K562 (cell line): ENCODE measurements around the gene HPX. TPM values are rescaled to one million over a fixed set of nuclear protein-coding genes. Genes with fewer than 3 reads are reported as not detected.

Source experiments
- BRCA1 ChIP-seq, 2 experiments: fragments of 450-650 bp in 1 of 2; sonication (generic) in 1 of 2; formaldehyde crosslinking in 1 of 2; IDR thresholded peaks; 2 replicates each; pipeline versions ENCODE4 v1.5.0 to v1.6.1; 2017 to 2020; ENCODE audit warnings: mild to moderate bottlenecking in 1 of 2, missing genetic modification reagents in 1 of 2
- DIDO1 ChIP-seq: fragments of 450-650 bp; IDR thresholded peaks from 2 replicates; pipeline ENCODE4 v1.6.1; 2016; ENCODE audit warnings: low read depth, missing biosample characterization, missing genetic modification characterization
- JUN ChIP-seq, 2 experiments: sonication (generic) in 1 of 2; formaldehyde crosslinking in 1 of 2; IDR thresholded peaks; 2 replicates each; pipeline versions ENCODE4 v1.6.1 to v1.8.0; 2012 to 2022; ENCODE audit warnings: borderline replicate concordance in 2 of 2, mild to moderate bottlenecking in 2 of 2, improper control_type of control experiment in 1 of 2, low read depth in 1 of 2, low read length in 1 of 2, missing genetic modification reagents in 1 of 2
- KAT7 ChIP-seq: sonication (generic); formaldehyde crosslinking; IDR thresholded peaks from 2 replicates; pipeline ENCODE4 v1.8.0; 2022; ENCODE audit warnings: missing genetic modification reagents, mild to moderate bottlenecking, borderline replicate concordance
- L3MBTL2 ChIP-seq: fragments of 450-650 bp; IDR thresholded peaks from 2 replicates; pipeline ENCODE4 v1.6.1; 2016; ENCODE audit warnings: mild to moderate bottlenecking, moderate library complexity
- MAFF ChIP-seq: IDR thresholded peaks from 2 replicates; pipeline ENCODE4 v1.6.1; 2012; ENCODE audit warnings: low read length, improper control_type of control experiment
- NCOA1 ChIP-seq: fragments of 450-650 bp; IDR thresholded peaks from 2 replicates; pipeline ENCODE4 v1.6.1; 2016; ENCODE audit warnings: low read depth
- NEUROD1 ChIP-seq: fragments of 150-350 bp; IDR thresholded peaks from 2 replicates; pipeline ENCODE4 v1.6.1; 2014; ENCODE audit warnings: borderline replicate concordance, low read length, low read depth; ENCODE audit not compliant: partially characterized antibody
- NR3C1 ChIP-seq: sonication (generic); formaldehyde crosslinking; IDR thresholded peaks from 2 replicates; pipeline ENCODE4 v1.8.1; 2022; ENCODE audit warnings: missing genetic modification reagents
- PPARD ChIP-seq: fragments of 250-450 bp; sonication (Bioruptor Pico); IDR thresholded peaks from 2 replicates; pipeline ENCODE4 v1.8.0; 2022; ENCODE audit warnings: inconsistent platforms, mild to moderate bottlenecking, moderate library complexity
- RAD51 ChIP-seq: fragments of 450-650 bp; IDR thresholded peaks from 2 replicates; pipeline ENCODE4 v1.7.1; 2016; ENCODE audit warnings: low read depth, mild to moderate bottlenecking, borderline replicate concordance
- SP2 ChIP-seq: IDR thresholded peaks from 2 replicates; pipeline ENCODE4 v1.6.1; 2011; ENCODE audit warnings: mild to moderate bottlenecking, low read depth, low read length, moderate library complexity; ENCODE audit not compliant: poor library complexity, severe bottlenecking; ENCODE audit errors: extremely low read depth
- TAF15 ChIP-seq: fragments of 200-400 bp; formaldehyde crosslinking; IDR thresholded peaks from 2 replicates; pipeline ENCODE4 v1.6.1; 2017; ENCODE audit warnings: mild to moderate bottlenecking, low read depth, low read length, moderate library complexity
- TARDBP ChIP-seq: fragments of 450-650 bp; IDR thresholded peaks from 2 replicates; pipeline ENCODE4 v1.6.1; 2016
- YBX1 ChIP-seq: fragments of 450-650 bp; IDR thresholded peaks from 2 replicates; pipeline ENCODE4 v1.7.1; 2016; ENCODE audit warnings: mild to moderate bottlenecking
- ZNF165 ChIP-seq: fragments of 250-450 bp; sonication (Bioruptor Pico); IDR thresholded peaks from 2 replicates; pipeline ENCODE4 v1.4.0; 2020; ENCODE audit warnings: borderline replicate concordance
- ZNF589 ChIP-seq: fragments of 200-800 bp; sonication (Bioruptor generic); IDR thresholded peaks from 2 replicates; pipeline ENCODE4 v1.6.1; 2016; ENCODE audit warnings: low read depth, missing genetic modification characterization, missing compliant biosample characterization
- polyA plus RNA-seq, 8 experiments: library from polyadenylated mRNA; depleted of rRNA in 4 of 8; stranded (reverse) in 5 of 8; unstranded in 3 of 8; fragments of >200 nt; fragmentation: Nextera tagmentation in 2 of 8; fragmentation: Illumina TruSeq in 1 of 8; extraction: Ambion mirVana in 2 of 8; extraction: Trizol in 1 of 8; gene quantifications; 2 replicates each; pipeline versions ENCODE4 v1.2.1 to v1.2.3, GENCODE V29; 2011 to 2014; ENCODE audit warnings: inconsistent platforms in 1 of 8, missing spikeins in 1 of 8
- total RNA-seq, 7 experiments: library from RNA; depleted of rRNA in 6 of 7; stranded (reverse); fragments of >200 nt in 6 of 7; fragmentation: Illumina TruSeq in 2 of 7; extraction: Trizol in 2 of 7; gene quantifications; 2 replicates each; pipeline versions ENCODE4 v1.2.1 to v1.2.3, GENCODE V29; 2011 to 2021; ENCODE audit warnings: low replicate concordance in 1 of 7
- TF ChIP-seq, protein P1 (sequence below): fragments of 250-450 bp; sonication (Bioruptor Pico); IDR thresholded peaks from 2 replicates; pipeline ENCODE4 v1.8.0; 2022; ENCODE audit warnings: inconsistent platforms, mild to moderate bottlenecking, moderate library complexity, borderline replicate concordance
- TF ChIP-seq, protein P2 (sequence below): fragments of 450-650 bp; IDR thresholded peaks from 2 replicates; pipeline ENCODE4 v1.6.1; 2016; ENCODE audit warnings: missing biosample characterization, missing genetic modification characterization
- TF ChIP-seq, protein P3 (sequence below): sonication (generic); formaldehyde crosslinking; IDR thresholded peaks from 2 replicates; pipeline ENCODE4 v1.8.1; 2022; ENCODE audit warnings: missing genetic modification reagents
- TF ChIP-seq, protein P4 (sequence below): IDR thresholded peaks from 3 replicates; pipeline ENCODE4 v1.6.1; 2011; ENCODE audit warnings: borderline replicate concordance, mild to moderate bottlenecking, moderate library complexity; ENCODE audit not compliant: insufficient read length; ENCODE audit errors: extremely low read depth

HPX gene
- total and polyA plus RNA-seq, 9 of the 15 experiments (the other 6 are each of a cell fraction or from before 2014, with no cell fraction given) = 0.12 to 1.2 (median 0.49) TPM; not detected in 1

DNA sequence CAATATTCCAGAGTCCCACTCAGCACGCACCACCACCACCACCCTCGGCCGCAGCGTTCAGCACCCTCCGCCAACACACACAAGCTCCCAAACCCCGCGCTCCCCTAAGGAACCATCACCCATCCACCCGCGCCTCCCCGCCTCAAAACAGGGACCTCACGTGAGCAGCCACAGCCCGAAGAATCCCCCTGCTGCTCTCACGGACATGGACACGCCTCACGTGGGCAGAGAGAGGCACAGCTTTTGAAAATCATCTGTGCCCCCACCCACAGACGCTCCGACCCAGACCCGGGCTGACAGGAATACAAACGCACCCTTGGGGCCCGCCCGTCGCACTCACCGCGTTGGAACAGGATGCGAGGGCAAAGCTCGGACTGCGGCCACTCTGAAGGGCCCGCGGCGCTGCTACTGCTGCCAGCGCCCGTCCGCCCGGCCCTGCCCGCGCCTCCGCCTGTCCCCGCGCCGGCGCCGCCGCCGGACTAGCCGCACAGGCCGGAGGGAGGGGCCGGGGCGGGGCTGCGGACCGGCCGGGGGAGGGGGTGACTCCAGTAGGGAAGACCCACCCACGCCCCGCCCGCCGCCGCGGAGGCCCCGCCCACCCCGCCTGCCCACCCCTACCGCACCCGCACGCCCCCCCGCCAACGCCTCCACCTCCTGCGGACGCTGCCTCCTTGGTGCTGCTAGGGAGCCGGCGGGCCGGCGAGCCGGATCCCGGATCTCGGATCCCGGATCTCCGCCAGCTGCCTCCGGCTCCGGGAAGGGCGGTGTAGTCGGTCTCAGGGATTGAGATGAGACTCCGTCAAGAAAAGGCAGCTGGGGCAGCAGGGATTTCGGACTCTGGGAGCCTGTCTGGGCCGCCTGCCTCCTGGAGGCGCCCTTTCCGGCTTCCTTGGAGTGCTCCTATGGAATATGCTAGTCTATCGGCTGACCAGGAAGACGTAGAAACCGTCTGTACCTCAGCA lies 32.9 kb upstream of the HPX start, which contains the start of gene TRIM3 (continued):
- TF ChIP-seq MAFF (no peak), ZNF589 (no peak), BRCA1 (IDR thresholded peaks at IDR 0.05) (no peak), BRCA1 (CRISPR knock-in tag; IDR thresholded peaks at IDR 0.05) (no peak), PPARD (no peak), NCOA1 (no peak), SP2 (no peak), NR3C1 (no peak), TARDBP (no peak), KAT7 (CRISPR knock-in tag) (no peak), JUN (IDR thresholded peaks at IDR 0.05; ENCODE audit: borderline replicate concordance, low read depth, low read length) (no peak), JUN (CRISPR knock-in tag; IDR thresholded peaks at IDR 0.05; ENCODE audit: borderline replicate concordance) (no peak), TAF15 (no peak), DIDO1 (tag) (no peak), L3MBTL2 (no peak; the same call in 1 of the 2 replicates), ZNF165 (no peak), NEUROD1 (no peak), YBX1 (no peak), RAD51 (no peak)
- TF ChIP-seq, protein P1, sequence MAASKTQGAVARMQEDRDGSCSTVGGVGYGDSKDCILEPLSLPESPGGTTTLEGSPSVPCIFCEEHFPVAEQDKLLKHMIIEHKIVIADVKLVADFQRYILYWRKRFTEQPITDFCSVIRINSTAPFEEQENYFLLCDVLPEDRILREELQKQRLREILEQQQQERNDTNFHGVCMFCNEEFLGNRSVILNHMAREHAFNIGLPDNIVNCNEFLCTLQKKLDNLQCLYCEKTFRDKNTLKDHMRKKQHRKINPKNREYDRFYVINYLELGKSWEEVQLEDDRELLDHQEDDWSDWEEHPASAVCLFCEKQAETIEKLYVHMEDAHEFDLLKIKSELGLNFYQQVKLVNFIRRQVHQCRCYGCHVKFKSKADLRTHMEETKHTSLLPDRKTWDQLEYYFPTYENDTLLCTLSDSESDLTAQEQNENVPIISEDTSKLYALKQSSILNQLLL (CRISPR knock-in tag) = no peak
- TF ChIP-seq, protein P2, sequence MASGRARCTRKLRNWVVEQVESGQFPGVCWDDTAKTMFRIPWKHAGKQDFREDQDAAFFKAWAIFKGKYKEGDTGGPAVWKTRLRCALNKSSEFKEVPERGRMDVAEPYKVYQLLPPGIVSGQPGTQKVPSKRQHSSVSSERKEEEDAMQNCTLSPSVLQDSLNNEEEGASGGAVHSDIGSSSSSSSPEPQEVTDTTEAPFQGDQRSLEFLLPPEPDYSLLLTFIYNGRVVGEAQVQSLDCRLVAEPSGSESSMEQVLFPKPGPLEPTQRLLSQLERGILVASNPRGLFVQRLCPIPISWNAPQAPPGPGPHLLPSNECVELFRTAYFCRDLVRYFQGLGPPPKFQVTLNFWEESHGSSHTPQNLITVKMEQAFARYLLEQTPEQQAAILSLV (tag) = no peak
- TF ChIP-seq, protein P3, sequence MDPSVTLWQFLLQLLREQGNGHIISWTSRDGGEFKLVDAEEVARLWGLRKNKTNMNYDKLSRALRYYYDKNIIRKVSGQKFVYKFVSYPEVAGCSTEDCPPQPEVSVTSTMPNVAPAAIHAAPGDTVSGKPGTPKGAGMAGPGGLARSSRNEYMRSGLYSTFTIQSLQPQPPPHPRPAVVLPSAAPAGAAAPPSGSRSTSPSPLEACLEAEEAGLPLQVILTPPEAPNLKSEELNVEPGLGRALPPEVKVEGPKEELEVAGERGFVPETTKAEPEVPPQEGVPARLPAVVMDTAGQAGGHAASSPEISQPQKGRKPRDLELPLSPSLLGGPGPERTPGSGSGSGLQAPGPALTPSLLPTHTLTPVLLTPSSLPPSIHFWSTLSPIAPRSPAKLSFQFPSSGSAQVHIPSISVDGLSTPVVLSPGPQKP (CRISPR knock-in tag) = no peak
- TF ChIP-seq, protein P4, sequence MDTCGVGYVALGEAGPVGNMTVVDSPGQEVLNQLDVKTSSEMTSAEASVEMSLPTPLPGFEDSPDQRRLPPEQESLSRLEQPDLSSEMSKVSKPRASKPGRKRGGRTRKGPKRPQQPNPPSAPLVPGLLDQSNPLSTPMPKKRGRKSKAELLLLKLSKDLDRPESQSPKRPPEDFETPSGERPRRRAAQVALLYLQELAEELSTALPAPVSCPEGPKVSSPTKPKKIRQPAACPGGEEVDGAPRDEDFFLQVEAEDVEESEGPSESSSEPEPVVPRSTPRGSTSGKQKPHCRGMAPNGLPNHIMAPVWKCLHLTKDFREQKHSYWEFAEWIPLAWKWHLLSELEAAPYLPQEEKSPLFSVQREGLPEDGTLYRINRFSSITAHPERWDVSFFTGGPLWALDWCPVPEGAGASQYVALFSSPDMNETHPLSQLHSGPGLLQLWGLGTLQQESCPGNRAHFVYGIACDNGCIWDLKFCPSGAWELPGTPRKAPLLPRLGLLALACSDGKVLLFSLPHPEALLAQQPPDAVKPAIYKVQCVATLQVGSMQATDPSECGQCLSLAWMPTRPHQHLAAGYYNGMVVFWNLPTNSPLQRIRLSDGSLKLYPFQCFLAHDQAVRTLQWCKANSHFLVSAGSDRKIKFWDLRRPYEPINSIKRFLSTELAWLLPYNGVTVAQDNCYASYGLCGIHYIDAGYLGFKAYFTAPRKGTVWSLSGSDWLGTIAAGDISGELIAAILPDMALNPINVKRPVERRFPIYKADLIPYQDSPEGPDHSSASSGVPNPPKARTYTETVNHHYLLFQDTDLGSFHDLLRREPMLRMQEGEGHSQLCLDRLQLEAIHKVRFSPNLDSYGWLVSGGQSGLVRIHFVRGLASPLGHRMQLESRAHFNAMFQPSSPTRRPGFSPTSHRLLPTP = no peak
